ENCODE data around the gene SMC4.

The SMC4 gene

DNA sequence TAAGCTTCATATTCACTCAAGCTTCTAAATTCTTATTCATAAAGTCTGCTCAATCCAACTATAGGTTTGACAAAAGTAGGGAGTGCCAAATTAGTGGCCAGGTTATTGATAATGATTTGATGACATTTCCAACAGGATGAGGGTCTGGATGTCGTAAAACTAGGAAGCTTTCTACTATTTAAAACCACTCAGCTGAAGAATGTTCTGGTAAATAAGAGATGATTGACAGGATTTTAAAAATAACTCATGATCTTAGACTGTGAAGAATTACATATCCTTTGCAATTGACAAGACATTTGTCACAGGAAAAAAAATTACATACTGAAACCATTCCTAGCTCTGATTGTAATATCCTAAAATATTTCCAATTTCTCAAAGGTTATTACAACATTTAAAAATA, 65.5 kb downstream of the SMC4 start:
- no peak overlapping the region for H3K4me3 ChIP-seq (ENCODE audit: low read length)
- TF ChIP-seq CTCF (conservative IDR thresholded peaks at IDR 0.05; ENCODE audit: low read length) = no peak
- no peak for DNase-seq (ENCODE audit: low read depth)

- H3K4me3 ChIP-seq (ENCODE audit: low read length) = no peak overlapping the region
- DNase-seq (ENCODE audit: low read depth) = no peak
- TF ChIP-seq CTCF (conservative IDR thresholded peaks at IDR 0.05; ENCODE audit: low read length) = no peak
These were observed 70.7 kb downstream of the SMC4 start for GRCh38 chr3:160470181-160470580.

DNA sequence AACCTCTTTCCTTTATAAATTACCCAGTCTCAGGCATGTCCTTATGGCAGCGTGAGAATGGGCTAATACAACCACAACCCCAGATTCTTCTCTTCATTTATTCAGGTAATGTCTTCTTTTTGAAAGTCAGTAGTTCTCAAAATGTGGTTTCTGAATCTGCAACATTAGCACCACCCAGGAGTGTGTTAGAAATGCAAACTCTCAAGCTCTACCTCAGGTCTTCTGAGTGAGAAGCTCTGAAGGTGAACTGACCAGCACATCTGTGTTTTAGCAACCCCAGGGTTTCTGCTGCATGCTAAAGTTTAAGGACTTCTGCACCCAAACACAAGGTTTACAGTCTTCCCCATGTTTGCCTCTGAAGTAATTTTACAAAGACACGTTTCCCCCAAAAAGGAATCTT, 72.4 kb downstream of the SMC4 start:
- no peak for TF ChIP-seq CTCF (conservative IDR thresholded peaks at IDR 0.05; ENCODE audit: low read length)
- no peak overlapping the region for H3K4me3 ChIP-seq (ENCODE audit: low read length)
- no peak for DNase-seq (ENCODE audit: low read depth)

DNA sequence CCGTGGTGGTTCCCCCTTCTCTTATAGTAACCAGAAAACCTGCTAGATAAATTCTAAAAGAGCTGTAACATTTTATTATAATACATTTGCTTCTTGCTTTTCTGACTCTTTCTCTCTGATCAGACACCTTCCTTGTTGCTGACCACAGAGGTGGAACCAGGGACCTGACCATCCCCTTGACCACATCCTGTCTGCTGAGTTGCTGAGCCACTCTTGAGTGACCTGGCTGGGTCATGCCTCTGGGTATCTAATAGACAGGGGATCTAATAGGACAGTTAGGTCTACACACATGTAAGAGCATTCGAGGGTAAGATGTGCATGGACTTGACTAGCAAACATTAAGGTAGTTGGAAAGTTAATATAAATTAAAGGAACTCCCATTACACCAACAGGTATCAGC, 72.9 kb downstream of the SMC4 start:
- TF ChIP-seq CTCF (conservative IDR thresholded peaks at IDR 0.05; ENCODE audit: low read length) = no peak
- H3K4me3 ChIP-seq (ENCODE audit: low read length) = no peak overlapping the region
- DNase-seq (ENCODE audit: low read depth) = no peak

GRCh38 chr3:160473221-160473620, 73.8 kb downstream of the SMC4 start:
- DNase-seq (ENCODE audit: low read depth) = peak; percentile 98
- TF ChIP-seq CTCF (conservative IDR thresholded peaks at IDR 0.05; ENCODE audit: low read length) = peak; percentile 39; the same call in 1 of the 2 replicates
- no peak overlapping the region for H3K4me3 ChIP-seq (ENCODE audit: low read length)

GRCh38 chr3:160473978-160474377, 74.5 kb downstream of the SMC4 start:
- H3K4me3 ChIP-seq (ENCODE audit: low read length) = no peak overlapping the region
- TF ChIP-seq CTCF (conservative IDR thresholded peaks at IDR 0.05; ENCODE audit: low read length) = no peak
- peak; percentile 98 for DNase-seq (ENCODE audit: low read depth)

GRCh38 chr3:160474416-160474838, 75.0 kb downstream of the SMC4 start:
- TF ChIP-seq CTCF (conservative IDR thresholded peaks at IDR 0.05; ENCODE audit: low read length) = 0 out of 2 replicates have a peak, but pooled peaks have one; percentile 7
- peak; percentile 53 for DNase-seq (ENCODE audit: low read depth)

More at GRCh38 chr3:160474416-160474838, 75.0 kb downstream of the SMC4 start:
- no peak overlapping the region for H3K4me3 ChIP-seq (ENCODE audit: low read length)

All from AG10803 (cell line).